IMR-90 (cell line): Measurements from ENCODE around the gene TRAPPC10. TPM values are rescaled to one million over a fixed set of nuclear protein-coding genes. Genes with fewer than 3 reads are reported as not detected.

Experiments used
- ATAC-seq: fragments of 200-7000 bp; cut with Tn5 transposase; 2 replicates; pipeline ENCODE4 v1.9.1; 2020; ENCODE audit warnings: low read depth, mild to moderate bottlenecking, moderate library complexity
- BruUV-seq: library from RNA; stranded (reverse); fragments of 400-500 nt; replicated peaks from 2 replicates; lab custom pipeline; 2021; lab: Mats Ljungman, UMichigan
- CTCF ChIA-PET: fragments of 300-600 bp; formaldehyde crosslinking; extraction: SDS; loops from one replicate; lab custom pipeline; 2021; ENCODE audit warnings: antibody characterized with exemption; lab: Yijun Ruan, JAX
- POLR2A ChIA-PET: fragments of 300-600 bp; sonication (Branson Sonifier 250); formaldehyde crosslinking; loops from one replicate; lab custom pipeline; 2022; ENCODE audit warnings: antibody characterized with exemption; ENCODE audit not compliant: unreplicated experiment; lab: Charles Lee
- DNase-seq: peaks from one replicate; pipeline ENCODE4 v3.0.0; 2013
- H2AFZ ChIP-seq: replicated peaks from 2 replicates; pipeline ENCODE3; 2013; ENCODE audit warnings: low read length, mild to moderate bottlenecking; ENCODE audit not compliant: poor library complexity
- H2AK5ac ChIP-seq: 2 replicates; pipeline ENCODE4 v1.6.1; 2013; ENCODE audit warnings: low read depth, low read length, inconsistent platforms
- H2AK9ac ChIP-seq: replicated peaks from 2 replicates; pipeline ENCODE3; 2013; ENCODE audit warnings: mild to moderate bottlenecking, low read depth, low read length, moderate library complexity; ENCODE audit not compliant: poor library complexity
- H2BK120ac ChIP-seq: 2 replicates; pipeline ENCODE4 v1.6.1; 2013; ENCODE audit warnings: low read depth, low read length, inconsistent platforms
- H2BK15ac ChIP-seq: 3 replicates; pipeline ENCODE4 v1.6.1; 2013; ENCODE audit warnings: low read depth, low read length, inconsistent platforms
- H2BK20ac ChIP-seq: 2 replicates; pipeline ENCODE4 v1.6.1; 2013; ENCODE audit warnings: low read depth, mild to moderate bottlenecking, inconsistent platforms, low read length, moderate library complexity
- H2BK5ac ChIP-seq: 2 replicates; pipeline ENCODE4 v1.6.1; 2013; ENCODE audit warnings: mild to moderate bottlenecking, low read depth, low read length, inconsistent platforms; ENCODE audit not compliant: poor library complexity, severe bottlenecking
- H3K14ac ChIP-seq: replicated peaks from 2 replicates; pipeline ENCODE4 v1.6.1; 2013; ENCODE audit warnings: low read depth, low read length, inconsistent platforms
- H3K18ac ChIP-seq: 2 replicates; pipeline ENCODE4 v1.6.1; 2013; ENCODE audit warnings: low read depth, low read length, control low read depth
- H3K23ac ChIP-seq: 2 replicates; pipeline ENCODE4 v1.6.1; 2013; ENCODE audit warnings: low read depth, low read length, inconsistent platforms
- H3K27ac ChIP-seq: 2 replicates; pipeline ENCODE4 v1.5.1; 2013; ENCODE audit warnings: mild to moderate bottlenecking, control low read depth, low read length; ENCODE audit not compliant: insufficient read depth
- H3K27me3 ChIP-seq: 2 replicates; pipeline ENCODE4 v1.6.1; 2013; ENCODE audit warnings: low read length; ENCODE audit not compliant: control insufficient read depth, insufficient read depth
- H3K36me3 ChIP-seq: 2 replicates; pipeline ENCODE4 v1.6.1; 2013; ENCODE audit warnings: low read length, mixed read lengths; ENCODE audit not compliant: control insufficient read depth, insufficient read depth
- H3K4ac ChIP-seq: 2 replicates; pipeline ENCODE4 v1.6.1; 2013; ENCODE audit warnings: low read depth, low read length, inconsistent platforms
- H3K4me1 ChIP-seq: 2 replicates; pipeline ENCODE4 v1.6.1; 2013; ENCODE audit warnings: low read length, mixed read lengths; ENCODE audit not compliant: control insufficient read depth, insufficient read depth
- H3K4me2 ChIP-seq: 2 replicates; pipeline ENCODE4 v1.6.1; 2013; ENCODE audit warnings: low read depth, mild to moderate bottlenecking, control low read depth, low read length, moderate library complexity
- H3K4me3 ChIP-seq: 2 replicates; pipeline ENCODE4 v1.5.1; 2013; ENCODE audit warnings: low read depth, mild to moderate bottlenecking, control low read depth, low read length, moderate library complexity; ENCODE audit not compliant: insufficient read depth
- H3K56ac ChIP-seq: 2 replicates; pipeline ENCODE4 v1.6.1; 2013; ENCODE audit warnings: low read length, inconsistent platforms; ENCODE audit not compliant: insufficient read depth; ENCODE audit errors: extremely low read depth
- H3K79me1 ChIP-seq, 2 experiments: 2 replicates each; pipeline ENCODE4 v1.6.1; 2013; ENCODE audit warnings: low read length in 2 of 2, inconsistent platforms in 1 of 2, low read depth in 1 of 2
- H3K9ac ChIP-seq: 2 replicates; pipeline ENCODE4 v1.6.1; 2013; ENCODE audit warnings: low read depth, low read length, control low read depth
- H3K9me1 ChIP-seq: 2 replicates; pipeline ENCODE4 v1.6.1; 2013; ENCODE audit warnings: low read length, inconsistent platforms; ENCODE audit not compliant: insufficient read depth
- H3K9me3 ChIP-seq: 2 replicates; pipeline ENCODE4 v1.6.1; 2013; ENCODE audit warnings: low read length; ENCODE audit not compliant: control insufficient read depth, insufficient read depth
- H4K20me1 ChIP-seq: 2 replicates; pipeline ENCODE4 v1.6.1; 2013; ENCODE audit warnings: low read length, inconsistent platforms; ENCODE audit not compliant: insufficient read depth
- H4K5ac ChIP-seq: 2 replicates; pipeline ENCODE4 v1.6.1; 2013; ENCODE audit warnings: mild to moderate bottlenecking, low read depth, low read length, control low read depth
- H4K8ac ChIP-seq, 2 experiments: 2 replicates each; pipeline ENCODE4 v1.6.1; 2013; ENCODE audit warnings: low read depth in 2 of 2, low read length in 2 of 2, control low read depth in 1 of 2, inconsistent platforms in 1 of 2
- H4K91ac ChIP-seq: 2 replicates; pipeline ENCODE4 v1.6.1; 2013; ENCODE audit warnings: low read depth, low read length, inconsistent platforms; ENCODE audit not compliant: insufficient read depth
- BHLHE40 ChIP-seq: fragments of 150-350 bp; IDR thresholded peaks from 2 replicates; pipeline ENCODE4 v1.6.1; 2016; ENCODE audit warnings: mild to moderate bottlenecking, low read depth, low read length
- CEBPB ChIP-seq: IDR thresholded peaks from 2 replicates; pipeline ENCODE4 v1.6.1; 2012; ENCODE audit warnings: low read depth, low read length, improper control_type of control experiment
- CHD1 ChIP-seq: IDR thresholded peaks from 2 replicates; pipeline ENCODE4 v1.6.1; 2012; ENCODE audit warnings: low read depth, low read length, improper control_type of control experiment
- FOS ChIP-seq: fragments of 150-350 bp; IDR thresholded peaks from 2 replicates; pipeline ENCODE4 v1.6.1; 2016; ENCODE audit warnings: low read depth, low read length
- MAFK ChIP-seq: IDR thresholded peaks from 2 replicates; pipeline ENCODE4 v1.6.1; 2012; ENCODE audit warnings: low read depth, low read length, improper control_type of control experiment
- MAZ ChIP-seq: IDR thresholded peaks from 2 replicates; pipeline ENCODE4 v1.6.1; 2012; ENCODE audit warnings: low read depth, mild to moderate bottlenecking, low read length, improper control_type of control experiment, moderate library complexity, borderline replicate concordance
- NFE2L2 ChIP-seq: fragments of 150-350 bp; IDR thresholded peaks from 2 replicates; pipeline ENCODE4 v1.6.1; 2016; ENCODE audit warnings: low read depth, mild to moderate bottlenecking, low read length
- POLR2A ChIP-seq: IDR thresholded peaks from 2 replicates; pipeline ENCODE4 v1.6.1; 2012; ENCODE audit warnings: mild to moderate bottlenecking, low read depth, low read length
- RAD21 ChIP-seq: IDR thresholded peaks from 2 replicates; pipeline ENCODE4 v1.6.1; 2012; ENCODE audit warnings: low read length, improper control_type of control experiment
- RCOR1 ChIP-seq: IDR thresholded peaks from 2 replicates; pipeline ENCODE4 v1.6.1; 2012; ENCODE audit warnings: mild to moderate bottlenecking, low read length, improper control_type of control experiment; ENCODE audit not compliant: insufficient replicate concordance
- RFX5 ChIP-seq: IDR thresholded peaks from 2 replicates; pipeline ENCODE4 v1.8.0; 2012; ENCODE audit warnings: low read depth, mild to moderate bottlenecking, low read length, moderate library complexity
- whole genome bisulfite sequencing, 2 experiments: methylation state at CpG; one replicate each; pipeline versions ENCODE4 v1.1.5 to v1.1.7; 2013; ENCODE audit warnings: missing lambda C conversion rate in 2 of 2; ENCODE audit not compliant: insufficient read length in 1 of 2; ENCODE audit errors: extremely low coverage in 2 of 2; 5-methylcytosine and 5-hydroxymethylcytosine counted together
- dilution Hi-C: fragments of 300-500 bp; cut with HindIII; formaldehyde crosslinking; loops from one replicate; pipeline ENCODE4 v1.14.3; 2018; ENCODE audit warnings: low sequenced_read_pairs; ENCODE audit not compliant: unreplicated experiment
- in situ Hi-C: fragments of 300-500 bp; cut with MboI; formaldehyde crosslinking; loops from 3 replicates; pipeline ENCODE4 v1.14.3; 2019; ENCODE audit warnings: low sequenced_read_pairs, inconsistent platforms, mixed read lengths
- intact Hi-C: fragments of 100-400 bp; cut with micrococcal nuclease; formaldehyde crosslinking; loops from 2 replicates; pipeline ENCODE4 v1.10.0; 2022
- polyA plus RNA-seq, 3 experiments: library from polyadenylated mRNA; depleted of rRNA; stranded (reverse); fragments of >200 nt; gene quantifications; 2 replicates each; pipeline ENCODE4 v1.2.3, GENCODE V29; 2012; ENCODE audit warnings: low replicate concordance in 1 of 3
- total RNA-seq: library from RNA; depleted of rRNA; stranded (reverse); fragments of >200 nt; gene quantifications from 2 replicates; pipeline ENCODE4 v1.2.3, GENCODE V29; 2012
- TF ChIP-seq, protein P1 (sequence below): fragments of 150-350 bp; IDR thresholded peaks from 2 replicates; pipeline ENCODE4 v1.6.1; 2016; ENCODE audit warnings: low read depth, mild to moderate bottlenecking, low read length, moderate library complexity, borderline replicate concordance
- TF ChIP-seq, protein P2 (sequence below): fragments of 150-350 bp; IDR thresholded peaks from 2 replicates; pipeline ENCODE4 v1.6.1; 2017; ENCODE audit warnings: mild to moderate bottlenecking, antibody characterized with exemption, low read length, low read depth
- TF ChIP-seq, protein P3 (sequence below): conservative IDR thresholded peaks from 2 replicates; pipeline ENCODE4 v1.5.1; 2012; ENCODE audit warnings: mild to moderate bottlenecking, low read depth, low read length, improper control_type of control experiment

The TRAPPC10 gene
- total and polyA plus RNA-seq, 2 of the 4 experiments (the other 2 are of a cell fraction): 17.8 to 18.1 TPM

DNA sequence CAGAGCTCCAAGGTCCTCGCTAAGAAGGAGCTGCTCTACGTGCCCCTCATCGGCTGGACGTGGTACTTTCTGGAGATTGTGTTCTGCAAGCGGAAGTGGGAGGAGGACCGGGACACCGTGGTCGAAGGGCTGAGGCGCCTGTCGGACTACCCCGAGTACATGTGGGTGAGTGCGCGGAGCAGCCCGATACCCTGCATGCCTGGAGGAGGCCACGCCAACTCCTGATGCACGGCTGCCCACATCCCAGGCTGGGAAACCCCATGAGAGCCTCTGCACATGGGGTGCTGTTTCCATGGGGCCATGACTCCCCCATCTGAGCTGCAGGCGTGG lies 43.0 kb upstream of the TRAPPC10 start:
- H3K9me3 ChIP-seq: no peaks in the 10 kb centered on the region
- BruUV-seq: no TSS peak
- no peak overlapping the region for H2BK15ac ChIP-seq
- H3K36me3 ChIP-seq: peaks cover 34% of the 10 kb centered on the region
- H3K4me1 ChIP-seq: no peaks in the 10 kb centered on the region
- no peak overlapping the region for H3K27ac ChIP-seq
- H3K9me1 ChIP-seq: no peaks in the 10 kb centered on the region; the same call in 1 of the 2 replicates
- H3K4me3 ChIP-seq: no peak overlapping the region
- no peaks in the 10 kb centered on the region for H3K27me3 ChIP-seq
- TF ChIP-seq MAFK: no peak
- no peak for TF ChIP-seq RAD21
- TF ChIP-seq, protein P1, sequence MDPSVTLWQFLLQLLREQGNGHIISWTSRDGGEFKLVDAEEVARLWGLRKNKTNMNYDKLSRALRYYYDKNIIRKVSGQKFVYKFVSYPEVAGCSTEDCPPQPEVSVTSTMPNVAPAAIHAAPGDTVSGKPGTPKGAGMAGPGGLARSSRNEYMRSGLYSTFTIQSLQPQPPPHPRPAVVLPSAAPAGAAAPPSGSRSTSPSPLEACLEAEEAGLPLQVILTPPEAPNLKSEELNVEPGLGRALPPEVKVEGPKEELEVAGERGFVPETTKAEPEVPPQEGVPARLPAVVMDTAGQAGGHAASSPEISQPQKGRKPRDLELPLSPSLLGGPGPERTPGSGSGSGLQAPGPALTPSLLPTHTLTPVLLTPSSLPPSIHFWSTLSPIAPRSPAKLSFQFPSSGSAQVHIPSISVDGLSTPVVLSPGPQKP: no peak
- no peak for TF ChIP-seq CHD1
- no peak for TF ChIP-seq RCOR1
- no peak for TF ChIP-seq FOS
- no peak for TF ChIP-seq NFE2L2
- TF ChIP-seq CEBPB: no peak
- TF ChIP-seq BHLHE40: no peak
- TF ChIP-seq POLR2A: no peak
- TF ChIP-seq, protein P2, sequence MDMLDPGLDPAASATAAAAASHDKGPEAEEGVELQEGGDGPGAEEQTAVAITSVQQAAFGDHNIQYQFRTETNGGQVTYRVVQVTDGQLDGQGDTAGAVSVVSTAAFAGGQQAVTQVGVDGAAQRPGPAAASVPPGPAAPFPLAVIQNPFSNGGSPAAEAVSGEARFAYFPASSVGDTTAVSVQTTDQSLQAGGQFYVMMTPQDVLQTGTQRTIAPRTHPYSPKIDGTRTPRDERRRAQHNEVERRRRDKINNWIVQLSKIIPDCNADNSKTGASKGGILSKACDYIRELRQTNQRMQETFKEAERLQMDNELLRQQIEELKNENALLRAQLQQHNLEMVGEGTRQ: no peak
- TF ChIP-seq, protein P3, sequence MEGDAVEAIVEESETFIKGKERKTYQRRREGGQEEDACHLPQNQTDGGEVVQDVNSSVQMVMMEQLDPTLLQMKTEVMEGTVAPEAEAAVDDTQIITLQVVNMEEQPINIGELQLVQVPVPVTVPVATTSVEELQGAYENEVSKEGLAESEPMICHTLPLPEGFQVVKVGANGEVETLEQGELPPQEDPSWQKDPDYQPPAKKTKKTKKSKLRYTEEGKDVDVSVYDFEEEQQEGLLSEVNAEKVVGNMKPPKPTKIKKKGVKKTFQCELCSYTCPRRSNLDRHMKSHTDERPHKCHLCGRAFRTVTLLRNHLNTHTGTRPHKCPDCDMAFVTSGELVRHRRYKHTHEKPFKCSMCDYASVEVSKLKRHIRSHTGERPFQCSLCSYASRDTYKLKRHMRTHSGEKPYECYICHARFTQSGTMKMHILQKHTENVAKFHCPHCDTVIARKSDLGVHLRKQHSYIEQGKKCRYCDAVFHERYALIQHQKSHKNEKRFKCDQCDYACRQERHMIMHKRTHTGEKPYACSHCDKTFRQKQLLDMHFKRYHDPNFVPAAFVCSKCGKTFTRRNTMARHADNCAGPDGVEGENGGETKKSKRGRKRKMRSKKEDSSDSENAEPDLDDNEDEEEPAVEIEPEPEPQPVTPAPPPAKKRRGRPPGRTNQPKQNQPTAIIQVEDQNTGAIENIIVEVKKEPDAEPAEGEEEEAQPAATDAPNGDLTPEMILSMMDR: no peak
- TF ChIP-seq RFX5: no peak
- no peak for TF ChIP-seq MAZ
- dilution Hi-C loops (no loop called here), intact Hi-C loops (no loop called here), in situ Hi-C loops (no loop called here)
- H2BK120ac ChIP-seq: no peak overlapping the region
- H2AFZ ChIP-seq: no peak overlapping the region
- no peak for ATAC-seq
- no peak overlapping the region for H2AK5ac ChIP-seq
- no peak overlapping the region for H3K23ac ChIP-seq
- H3K4me2 ChIP-seq: no peak overlapping the region
- no peak overlapping the region for H2BK5ac ChIP-seq
- CTCF ChIA-PET: no interaction called here
- POLR2A ChIA-PET: no interaction called here
- DNase-seq: no peak
- no peak overlapping the region for H4K5ac ChIP-seq
- no peak overlapping the region for H4K91ac ChIP-seq
- H3K79me1 ChIP-seq: peaks cover 0 to 3% of the 10 kb centered on the region in 2 experiments; a peak in 2 of 4 replicates
- peaks cover 8% of the 10 kb centered on the region; the same call in 1 of the 2 replicates for H4K20me1 ChIP-seq
- H3K9ac ChIP-seq: no peak overlapping the region
- H3K4ac ChIP-seq: no peak overlapping the region
- no peak overlapping the region for H3K56ac ChIP-seq
- no peak overlapping the region for H3K14ac ChIP-seq
- no peak overlapping the region for H2AK9ac ChIP-seq
- 93% methylated on average over 11 of the region's 17 CpGs; no CpG with 5 or more reads in 1 of the 2 experiments for WGBS, 2 experiments
- no peak overlapping the region for H4K8ac ChIP-seq
- H2BK20ac ChIP-seq: no peak overlapping the region
- no peak overlapping the region for H3K18ac ChIP-seq
